ENCODE results near the gene NCOA3.
"Not testable (repeated sequence)": the region's sequence is repeated elsewhere in the genome, so short reads cannot be mapped to it uniquely, and the experiment has no call there.

NCOA3 gene

DNA sequence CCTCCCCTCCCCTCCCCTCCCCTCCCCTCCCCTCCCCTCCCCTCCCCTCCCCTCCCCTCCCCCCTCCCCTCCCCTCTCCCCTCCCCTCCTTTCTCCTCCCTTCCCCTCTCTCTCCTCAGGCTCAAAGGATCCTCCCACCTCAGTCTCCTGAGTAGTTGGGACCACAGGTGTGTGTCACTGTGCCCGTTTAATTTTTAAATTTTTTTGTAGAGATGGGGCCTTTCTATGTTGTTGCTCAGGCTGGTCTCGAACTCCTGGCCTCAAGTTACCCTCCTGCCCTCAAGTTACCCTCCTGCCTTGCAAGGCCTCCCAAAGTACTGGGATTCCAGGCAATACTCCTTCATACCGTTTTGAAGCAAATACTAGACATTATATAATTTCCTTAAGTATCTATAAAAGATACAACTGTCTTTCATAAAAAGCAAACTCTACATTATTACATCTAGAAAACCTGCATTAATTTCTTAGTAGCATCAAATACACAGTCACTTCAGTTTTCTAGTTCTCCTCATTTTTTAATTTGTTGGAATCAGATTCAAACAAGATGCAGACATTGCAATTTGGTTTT is 39.8 kb downstream of the NCOA3 start:
- DNase-seq, result no peak

DNA sequence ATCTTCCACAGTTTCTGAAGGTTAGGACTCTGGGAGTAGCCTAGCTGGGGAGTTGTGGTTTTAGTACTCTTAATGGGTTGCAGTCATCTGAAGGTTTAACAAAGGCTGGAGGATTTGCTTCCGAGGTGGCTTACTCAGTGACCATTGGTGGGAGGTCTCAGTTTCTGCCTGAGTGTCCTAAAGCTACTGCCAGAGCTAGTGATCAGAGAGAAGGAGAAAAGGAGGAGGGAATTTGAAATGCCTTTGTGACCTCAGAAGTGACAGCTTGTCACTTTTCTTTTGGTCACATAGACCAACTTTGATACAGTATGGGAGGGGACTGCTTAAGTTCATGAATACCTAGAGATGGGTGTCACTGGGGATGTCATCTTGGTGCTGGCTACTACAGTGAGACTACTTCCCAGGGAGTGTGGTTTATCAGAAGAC is 41.3 kb downstream of the NCOA3 start:
- DNase-seq, result no peak

DNA sequence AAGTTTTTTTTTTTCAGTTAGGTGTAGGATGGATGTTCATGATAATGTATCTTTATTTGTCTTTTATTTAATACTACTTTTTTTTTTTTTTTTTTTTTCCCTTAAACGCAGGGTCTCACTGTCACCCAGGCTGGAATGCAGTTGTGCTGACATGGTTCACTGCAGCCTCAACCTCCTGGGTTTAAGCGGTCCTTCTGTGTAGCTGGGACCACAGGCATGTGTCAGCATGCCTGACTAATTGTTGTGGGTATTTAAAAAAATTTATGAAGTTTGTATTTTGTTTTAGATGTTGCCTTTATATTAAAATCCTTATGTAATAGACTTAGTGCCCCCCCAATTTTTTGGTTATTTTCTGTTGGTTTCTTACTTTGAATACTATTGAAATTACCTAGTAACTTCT is 42.6 kb downstream of the NCOA3 start:
- DNase-seq, result no peak

DNA sequence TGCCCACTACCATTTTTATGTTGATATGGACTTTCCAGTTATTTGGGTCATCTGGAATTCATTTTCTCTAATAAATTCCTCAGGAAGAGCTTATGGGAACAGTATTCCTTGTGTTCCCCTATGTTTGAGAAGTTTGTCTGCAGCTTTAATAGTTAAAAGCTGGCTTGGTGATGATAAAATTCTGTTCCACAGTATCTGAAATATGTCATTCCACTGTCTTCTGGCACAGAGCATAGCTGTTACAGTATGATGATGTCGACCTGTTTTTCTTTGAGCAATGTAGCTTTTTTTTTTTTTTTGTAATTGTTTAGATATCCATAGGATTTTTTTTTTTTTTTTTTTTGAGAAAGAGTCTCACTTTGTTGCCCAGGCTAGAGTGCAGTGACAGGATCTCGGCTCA is 43.2 kb downstream of the NCOA3 start:
- DNase-seq, result no peak

DNA sequence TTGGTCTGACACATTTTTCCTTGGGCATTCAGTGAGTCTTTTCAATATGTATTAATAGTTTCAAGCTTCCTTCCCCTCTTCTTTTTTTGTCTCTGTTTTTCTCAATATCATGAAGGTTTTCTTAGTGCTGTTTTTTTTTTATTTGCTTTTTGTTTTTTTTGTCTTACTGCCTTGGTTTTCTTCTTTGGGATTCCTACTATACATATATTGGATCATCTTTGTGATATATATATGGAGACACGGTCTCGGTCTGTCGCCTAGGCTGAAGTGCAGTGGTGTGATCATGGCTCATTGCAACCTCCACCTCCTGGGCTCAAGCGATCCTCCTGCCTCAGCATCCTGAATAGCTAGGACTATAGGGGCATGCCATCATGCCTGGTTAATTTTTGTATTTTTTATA is 43.8 kb downstream of the NCOA3 start:
- no peak for DNase-seq

DNA sequence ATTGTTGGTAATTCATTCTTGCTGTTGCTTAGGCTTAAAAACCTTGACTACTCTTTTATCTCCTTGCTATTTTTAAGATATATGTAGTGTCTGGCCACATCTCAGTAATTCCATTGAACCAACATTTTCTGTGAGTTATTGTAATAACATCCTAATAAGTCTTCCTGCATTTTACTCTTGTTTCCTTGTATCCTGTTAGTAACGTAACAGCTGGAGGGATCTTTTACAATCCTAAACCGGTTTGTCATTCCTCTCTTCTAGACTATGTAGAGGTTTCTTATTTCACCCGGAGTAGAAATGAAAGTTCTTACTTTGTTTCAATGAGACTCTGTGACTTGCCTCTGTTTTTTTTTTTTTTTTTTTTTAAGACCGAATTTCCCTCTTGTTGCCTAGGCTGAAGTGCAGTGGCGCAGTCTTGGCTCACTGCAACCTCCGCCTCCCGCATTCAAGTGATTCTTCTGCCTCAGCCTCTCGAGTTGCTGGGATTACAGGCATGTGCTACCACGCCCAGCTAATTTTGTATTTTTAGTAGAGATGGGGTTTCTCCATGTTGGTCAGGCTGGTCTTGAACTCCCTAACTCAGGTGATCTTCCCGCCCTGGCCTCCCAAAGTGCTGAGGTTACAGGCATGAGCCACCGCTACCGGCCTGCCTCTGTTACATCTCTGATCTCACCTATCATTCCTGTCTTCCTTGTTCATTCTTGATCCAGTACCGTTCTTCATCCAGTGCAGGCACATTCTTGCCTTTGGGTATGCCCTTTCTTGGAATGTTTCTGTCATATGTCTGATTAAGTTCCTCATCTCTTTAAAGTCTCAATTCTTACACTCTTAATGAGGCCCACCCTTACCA is 44.7 kb downstream of the NCOA3 start:
- no peak for DNase-seq

DNA sequence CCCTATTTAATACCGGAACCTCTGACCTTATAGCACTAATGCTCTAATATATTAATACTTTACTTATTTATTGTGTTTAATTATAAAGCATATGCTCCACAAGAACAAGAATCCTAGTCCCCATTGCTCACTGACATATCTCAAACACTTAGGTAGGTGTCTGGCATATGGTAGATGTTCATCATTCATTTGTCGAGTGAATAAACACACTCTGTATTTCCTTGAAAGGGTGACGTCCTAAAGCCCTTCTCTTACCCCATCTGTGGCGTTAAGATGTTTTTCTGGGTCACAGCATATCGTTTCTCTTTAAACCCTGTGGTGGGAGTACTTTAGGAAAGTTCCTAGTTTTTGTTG is 45.3 kb downstream of the NCOA3 start:
- no peak for DNase-seq

DNA sequence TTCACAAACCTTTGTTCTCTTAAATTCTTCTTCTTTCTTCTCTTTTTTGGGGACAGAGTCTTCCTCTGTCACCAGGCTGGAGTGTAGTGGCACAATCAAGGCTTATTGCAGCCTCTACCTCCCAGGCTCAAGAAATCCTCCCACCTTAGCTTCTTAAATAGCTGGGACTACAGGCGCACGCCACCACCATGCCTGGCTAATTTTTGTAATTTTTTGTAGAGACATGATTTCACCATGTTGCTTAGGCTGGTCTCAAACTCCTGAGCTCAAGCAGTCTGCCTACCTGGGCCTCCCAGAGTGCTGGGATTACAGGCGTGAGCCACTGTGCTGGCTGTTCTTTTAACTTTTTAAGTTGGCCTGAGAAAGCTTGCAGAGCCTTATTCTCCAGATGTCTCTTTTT is 48.0 kb downstream of the NCOA3 start:
- no peak for DNase-seq

DNA sequence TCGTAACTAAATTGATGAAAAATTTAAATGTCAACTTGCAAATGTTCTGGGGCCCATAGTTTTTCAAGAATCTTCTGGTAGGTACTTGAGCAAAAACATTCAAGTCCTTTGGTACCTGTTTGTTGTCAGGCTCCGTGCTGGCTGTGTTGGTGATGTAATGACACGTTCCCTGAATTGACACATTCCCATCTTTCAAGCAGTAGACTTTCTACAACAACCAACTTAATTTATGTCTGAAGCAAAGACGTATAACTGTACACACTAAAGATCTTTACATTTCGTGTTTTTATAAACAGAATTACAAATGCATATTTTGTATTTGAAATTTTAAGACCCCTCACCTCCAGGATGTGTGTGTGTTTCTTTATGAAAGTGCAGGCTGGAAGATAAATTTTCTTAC is 49.5 kb downstream of the NCOA3 start:
- DNase-seq, result no peak

DNA sequence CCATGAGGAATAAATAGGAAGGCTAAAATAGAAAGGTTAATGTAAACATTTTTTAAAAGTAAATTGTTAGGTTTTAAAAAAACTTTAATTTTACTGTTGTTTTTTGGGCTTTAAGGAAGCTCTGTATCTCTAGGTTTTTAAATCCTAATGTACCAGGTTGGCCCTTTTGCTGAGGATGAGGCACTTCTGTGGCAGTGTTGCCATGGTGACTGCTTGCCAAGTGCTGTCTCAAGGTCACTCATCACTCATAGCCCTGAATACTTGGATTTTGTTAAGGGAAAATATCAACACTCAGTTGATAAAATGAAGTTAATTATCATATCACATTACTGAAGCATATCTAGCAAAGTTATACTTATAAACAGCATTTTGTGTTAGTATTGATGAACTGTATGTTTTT is 50.2 kb downstream of the NCOA3 start:
- DNase-seq, result no peak

DNA sequence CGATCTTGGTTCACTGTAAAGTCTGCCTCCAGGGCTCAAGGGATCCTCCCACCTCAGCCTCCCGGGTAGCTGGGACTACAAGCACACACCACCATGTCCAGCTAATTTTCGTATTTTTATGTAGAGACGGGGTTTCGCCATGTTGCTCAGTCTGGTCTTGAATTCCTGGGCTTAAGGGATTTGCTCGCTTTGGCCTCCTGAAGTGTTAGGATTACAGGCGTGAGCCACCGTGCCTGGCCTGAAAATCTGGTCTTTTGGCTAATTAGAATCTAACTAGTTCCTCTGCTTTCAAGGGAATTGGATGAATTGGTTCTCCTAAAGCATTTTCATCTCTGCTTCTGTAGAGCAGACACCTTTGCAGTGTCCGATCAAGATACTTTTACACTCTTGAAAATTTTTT is 51.3 kb downstream of the NCOA3 start:
- no peak for DNase-seq

DNA sequence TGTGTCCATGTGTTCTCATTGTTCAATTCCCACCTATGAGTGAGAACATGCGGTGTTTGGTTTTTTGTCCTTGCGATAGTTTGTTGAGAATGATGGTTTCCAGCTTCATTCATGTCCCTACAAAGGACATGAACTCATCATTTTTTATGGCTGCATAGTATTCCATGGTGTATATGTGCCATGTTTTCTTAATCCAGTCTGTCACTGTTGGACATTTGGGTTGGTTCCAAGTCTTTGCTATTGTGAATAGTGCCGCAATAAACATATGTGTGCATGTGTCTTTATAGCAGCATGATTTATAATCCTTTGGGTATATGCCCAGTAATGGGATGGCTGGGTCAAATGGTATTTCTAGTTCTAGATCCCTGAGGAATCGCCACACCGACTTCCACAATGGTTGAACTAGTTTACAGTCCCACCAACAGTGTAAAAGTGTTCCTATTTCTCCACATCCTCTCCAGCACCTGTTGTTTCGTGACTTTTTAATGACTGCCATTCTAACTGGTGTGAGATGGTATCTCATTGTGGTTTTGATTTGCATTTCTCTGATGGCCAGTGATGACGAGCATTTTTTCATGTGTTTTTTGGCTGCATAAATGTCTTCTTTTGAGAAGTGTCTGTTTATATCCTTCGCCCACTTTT is 52.0 kb downstream of the NCOA3 start:
- DNase-seq, result not testable (repeated sequence)

DNA sequence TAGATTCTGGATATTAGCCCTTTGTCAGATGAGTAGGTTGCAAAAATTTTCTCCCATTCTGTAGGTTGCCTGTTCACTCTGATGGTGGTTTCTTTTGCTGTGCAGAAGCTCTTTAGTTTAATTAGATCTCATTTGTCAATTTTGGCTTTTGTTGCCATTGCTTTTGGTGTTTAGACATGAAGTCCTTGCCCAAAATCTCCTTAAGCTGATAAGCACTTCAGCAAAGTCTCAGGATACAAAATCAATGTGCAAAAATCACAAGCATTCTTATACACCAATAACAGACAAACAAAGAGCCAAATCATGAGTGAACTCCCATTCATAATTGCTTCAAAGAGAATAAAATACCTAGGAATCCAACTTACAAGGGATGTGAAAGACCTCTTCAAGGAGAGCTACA is 52.6 kb downstream of the NCOA3 start:
- not testable (repeated sequence) for DNase-seq

DNA sequence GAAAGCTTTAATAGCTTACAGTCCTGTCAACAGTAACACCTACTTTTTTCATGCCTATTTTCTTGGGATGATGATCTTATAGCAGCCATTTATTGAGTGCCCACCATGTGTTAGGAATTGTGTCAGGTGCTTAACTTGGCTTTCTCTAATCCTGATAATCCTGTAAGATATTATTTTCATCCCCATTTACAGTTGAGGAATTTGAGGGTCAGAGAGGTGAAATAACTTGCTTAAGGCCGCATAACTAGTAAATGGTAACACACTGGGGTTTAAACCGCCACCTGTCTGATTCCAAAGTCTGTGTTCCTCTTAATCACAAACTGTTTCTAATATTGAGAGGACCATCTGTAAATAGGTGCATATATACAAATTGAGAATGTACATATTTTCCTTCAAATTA is 55.5 kb downstream of the NCOA3 start:
- no peak for DNase-seq

DNA sequence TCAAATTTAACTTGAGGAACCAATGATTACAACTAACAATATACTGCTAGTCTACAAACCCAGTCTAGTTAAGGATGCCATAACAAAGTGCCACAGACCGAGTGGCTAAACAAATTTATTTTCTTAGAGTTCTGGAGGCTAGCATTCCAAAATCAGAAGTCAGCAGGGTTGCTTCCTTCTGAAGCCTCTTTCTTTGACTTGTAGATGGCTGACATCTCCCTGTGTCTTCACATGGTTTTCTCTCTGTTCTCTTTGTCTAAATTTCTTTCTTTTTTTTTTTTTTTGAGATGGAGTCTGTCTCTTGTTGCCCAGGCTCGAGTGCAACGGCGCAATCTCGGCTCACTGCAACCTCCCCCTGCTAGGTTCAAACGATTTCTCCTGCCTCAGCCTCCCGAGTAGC is 56.1 kb downstream of the NCOA3 start:
- no peak for DNase-seq

DNA sequence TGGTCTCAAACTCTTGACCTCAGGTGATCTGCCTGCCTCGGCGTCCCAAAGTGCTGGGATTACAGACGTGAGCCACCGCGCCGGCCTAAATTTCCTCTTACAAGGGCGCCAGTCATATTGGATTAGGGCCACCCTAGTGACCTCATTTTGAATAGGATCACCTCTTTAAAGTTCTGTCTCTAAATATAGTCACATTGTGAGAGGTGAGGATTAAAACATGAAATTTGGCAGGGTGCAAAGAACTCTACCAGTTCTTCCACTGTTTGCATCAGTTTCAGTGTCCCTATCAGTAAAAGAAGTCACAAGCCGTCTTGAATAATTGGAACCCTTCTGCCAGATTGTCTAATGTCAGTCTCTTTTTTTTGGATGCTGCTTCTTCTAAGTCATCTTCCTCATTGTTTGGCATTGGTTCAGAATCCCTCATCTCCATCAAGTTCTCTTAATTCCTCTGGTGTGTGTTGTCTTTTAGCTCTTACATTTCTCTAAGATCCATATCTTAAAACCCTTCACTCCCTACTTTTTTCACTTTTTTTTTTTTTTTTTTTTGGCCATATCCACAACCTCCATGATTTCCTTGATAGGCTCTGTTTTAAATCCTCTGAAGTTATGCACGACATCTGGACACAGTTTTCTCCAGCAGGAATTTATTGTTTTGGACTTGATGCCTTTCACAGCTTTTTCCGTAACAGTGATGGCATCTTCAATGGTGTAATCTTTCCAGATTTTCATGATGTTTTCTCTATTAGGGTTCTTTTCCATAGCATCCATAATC is 56.8 kb downstream of the NCOA3 start:
- no peak for DNase-seq

DNA sequence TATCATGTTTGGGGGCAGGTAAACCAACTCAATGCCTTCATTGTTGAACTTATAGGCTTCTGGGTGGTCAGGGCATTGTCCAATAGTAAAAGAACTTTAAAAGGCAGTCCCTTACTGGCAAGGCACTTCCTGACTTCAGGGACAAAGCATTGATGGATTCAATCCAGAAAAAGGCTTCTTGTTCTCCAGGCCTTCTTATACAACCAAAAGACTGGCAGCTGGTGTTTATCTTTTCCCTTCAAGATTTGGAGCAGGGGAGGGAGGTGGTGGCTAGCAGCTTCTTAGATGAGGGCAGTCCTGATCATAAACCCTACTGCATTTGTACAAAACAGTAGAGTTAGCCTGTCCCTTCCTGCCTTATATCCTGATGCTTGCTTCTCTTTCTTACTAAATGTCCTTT is 57.5 kb downstream of the NCOA3 start:
- no peak for DNase-seq

DNA sequence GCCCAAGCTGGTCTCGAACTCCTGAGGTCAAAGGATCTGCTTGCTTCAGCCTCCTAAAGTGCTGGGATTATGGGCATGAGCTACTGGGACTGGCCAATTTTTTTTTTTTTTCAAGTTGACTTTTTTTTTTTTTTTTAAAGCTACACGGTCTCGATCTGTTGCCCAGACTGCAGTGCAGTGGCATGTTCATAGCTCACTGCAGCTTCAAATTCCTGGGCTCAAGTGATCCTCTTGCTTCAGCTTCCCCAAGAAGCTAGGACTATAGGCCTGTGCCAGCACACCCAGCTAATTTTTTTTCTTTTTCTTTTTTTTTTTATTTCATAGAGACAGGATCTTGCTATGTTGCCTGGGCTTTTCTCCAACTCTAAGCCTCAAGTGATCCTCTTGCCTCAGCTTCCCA is 59.5 kb downstream of the NCOA3 start:
- DNase-seq, result no peak

DNA sequence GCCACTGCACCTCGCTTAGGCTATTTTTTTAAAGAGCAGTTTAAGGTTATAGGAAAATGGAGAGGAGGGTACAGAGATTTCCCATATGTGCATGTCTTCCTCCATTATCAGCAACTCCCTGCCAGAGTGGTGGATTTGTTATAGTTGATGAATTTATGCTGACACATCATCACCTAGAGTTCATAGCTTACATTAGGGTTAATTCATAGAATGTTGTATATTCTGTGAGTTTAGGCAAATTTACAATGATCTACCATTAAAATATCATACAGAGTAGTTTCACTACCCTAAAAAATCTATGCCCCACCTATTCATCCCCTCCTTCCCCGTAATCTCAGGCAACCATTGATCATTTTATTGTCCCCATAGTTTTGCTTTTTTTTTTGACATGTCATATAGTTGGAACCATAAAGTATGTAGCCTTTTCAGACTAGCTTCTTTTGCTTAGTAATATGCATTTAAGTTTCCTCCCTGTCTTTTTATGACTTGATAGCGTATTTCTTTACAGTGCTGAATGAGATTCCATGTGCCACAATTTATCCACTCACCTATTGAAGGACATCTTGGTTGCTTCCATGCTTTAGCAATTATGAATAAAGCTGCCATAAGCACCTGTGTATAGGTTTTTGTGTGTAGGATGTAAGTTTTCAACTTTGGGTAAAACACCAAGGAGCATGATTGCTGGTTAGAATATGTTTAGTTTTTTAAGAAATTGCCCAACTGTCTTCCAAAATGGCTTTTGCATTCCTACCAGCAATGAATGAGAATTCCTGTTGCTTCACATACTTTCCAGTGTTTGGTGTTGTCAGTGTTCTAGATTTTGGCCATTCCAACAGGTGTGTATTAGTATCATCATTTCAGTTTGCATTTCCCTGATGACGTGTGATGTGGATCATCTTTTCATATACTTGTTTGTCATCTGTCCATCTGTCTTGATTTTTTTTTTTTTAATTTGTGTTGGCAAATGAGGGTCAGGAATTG is 60.2 kb downstream of the NCOA3 start:
- no peak for DNase-seq

DNA sequence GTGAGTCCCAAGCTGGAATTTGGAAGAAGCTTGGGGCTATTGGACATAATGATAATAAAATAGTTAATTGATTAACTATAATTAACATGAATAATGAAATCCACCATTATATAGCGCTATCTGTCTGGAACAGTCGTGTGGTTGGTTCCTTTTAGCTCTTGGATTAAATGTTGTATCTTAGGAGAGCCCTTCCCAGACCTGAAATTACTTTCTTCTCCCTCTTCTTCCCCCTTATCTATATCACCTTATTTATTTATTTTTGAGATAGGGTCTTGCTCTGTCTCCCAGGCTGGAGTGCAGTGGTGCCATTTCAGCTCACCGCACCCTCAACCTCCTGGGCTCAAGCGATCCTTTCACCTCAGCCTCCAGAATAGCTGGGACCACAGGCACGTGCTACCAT is 64.6 kb downstream of the NCOA3 start:
- no peak for DNase-seq

DNA sequence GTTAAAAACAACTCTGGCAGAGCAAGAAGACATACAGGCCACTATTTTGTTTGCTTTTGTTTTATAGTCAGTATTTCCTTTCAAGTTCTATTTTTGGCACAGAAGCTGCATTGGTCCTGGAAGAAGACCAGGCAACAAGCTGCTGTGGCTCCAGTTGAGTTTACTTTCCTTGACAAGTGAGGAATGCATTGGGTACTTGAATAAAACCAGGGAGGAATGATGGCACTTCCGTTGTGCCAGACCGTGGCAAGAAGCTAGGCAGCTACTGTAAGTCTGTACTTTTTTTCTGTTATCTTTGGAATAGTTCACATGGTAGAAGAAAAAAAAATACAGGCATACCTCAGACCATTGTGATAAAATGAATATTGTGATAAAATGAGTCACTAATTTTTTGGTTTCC is 66.3 kb downstream of the NCOA3 start:
- DNase-seq, result no peak

DNA sequence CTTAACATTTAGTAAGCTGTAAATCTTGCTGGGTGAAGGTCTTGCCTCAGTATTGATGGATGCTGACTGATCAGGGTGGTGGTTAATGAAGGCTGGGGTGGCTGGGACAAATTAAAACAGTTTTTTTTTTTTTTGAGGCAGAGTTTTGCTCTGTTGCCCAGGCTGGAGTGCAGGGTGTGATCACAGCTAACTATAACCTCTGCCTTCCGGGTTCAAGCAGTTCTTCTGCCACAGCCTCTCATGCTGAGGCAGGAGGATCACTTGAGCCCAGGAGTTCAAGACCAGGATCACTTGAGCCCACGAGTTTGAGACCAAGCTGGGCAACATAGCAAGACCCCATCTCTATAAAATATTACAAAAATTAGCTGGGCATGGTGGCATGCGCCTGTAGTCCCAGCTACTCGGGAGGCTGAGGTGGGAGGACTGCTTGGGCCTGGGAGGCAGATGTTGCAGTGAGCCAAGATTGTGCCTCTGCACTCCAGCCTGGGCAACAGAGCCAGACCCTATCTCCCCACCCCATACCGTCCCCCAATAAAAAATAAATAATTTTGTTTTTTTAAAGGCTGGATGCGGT is 67.2 kb downstream of the NCOA3 start:
- no peak for DNase-seq

All from right hindlimb (tissue), 1 donor.